Mesendoderm (in vitro differentiated cells): Measurements from ENCODE around the gene RTP1.
"Not testable (repeated sequence)": the region's sequence is repeated elsewhere in the genome, so short reads cannot be mapped to it uniquely, and the experiment has no call there.

Experiments used
- DNase-seq: peaks from one replicate; pipeline ENCODE4 v3.0.0; 2013
- H2AK5ac ChIP-seq: 2 replicates; pipeline ENCODE4 v1.6.1; 2013; ENCODE audit warnings: low read length, inconsistent platforms
- H2BK120ac ChIP-seq: 2 replicates; pipeline ENCODE4 v1.6.1; 2013; ENCODE audit warnings: low read depth, mild to moderate bottlenecking, low read length, moderate library complexity, mixed read lengths
- H2BK15ac ChIP-seq: replicated peaks from 2 replicates; pipeline ENCODE4 v1.6.1; 2013; ENCODE audit warnings: low read depth, mild to moderate bottlenecking, moderate library complexity
- H2BK5ac ChIP-seq: 2 replicates; pipeline ENCODE4 v1.6.1; 2013; ENCODE audit warnings: low read length, inconsistent platforms
- H3K18ac ChIP-seq: 2 replicates; pipeline ENCODE4 v1.6.1; 2013; ENCODE audit warnings: mild to moderate bottlenecking, low read length, mixed read lengths
- H3K23ac ChIP-seq: one replicate; pipeline ENCODE4 v1.6.1; 2013; ENCODE audit warnings: low read length
- H3K27ac ChIP-seq: 2 replicates; pipeline ENCODE4 v1.5.1; 2013; ENCODE audit warnings: low read depth, mild to moderate bottlenecking, inconsistent platforms, low read length, moderate library complexity
- H3K27me3 ChIP-seq: 2 replicates; pipeline ENCODE4 v1.6.1; 2013; ENCODE audit warnings: low read length, control low read depth, mild to moderate bottlenecking, inconsistent platforms; ENCODE audit not compliant: insufficient read depth, poor library complexity
- H3K36me3 ChIP-seq: 2 replicates; pipeline ENCODE4 v1.6.1; 2013; ENCODE audit warnings: low read length, inconsistent platforms; ENCODE audit not compliant: control insufficient read depth, insufficient read depth
- H3K4ac ChIP-seq: one replicate; pipeline ENCODE4 v1.6.1; 2013; ENCODE audit warnings: low read depth, mild to moderate bottlenecking, low read length, moderate library complexity
- H3K4me1 ChIP-seq: 2 replicates; pipeline ENCODE4 v1.6.1; 2013; ENCODE audit warnings: low read depth, low read length, inconsistent platforms; ENCODE audit not compliant: control insufficient read depth
- H3K4me2 ChIP-seq: 2 replicates; pipeline ENCODE4 v1.6.1; 2013; ENCODE audit warnings: low read length
- H3K4me3 ChIP-seq: 2 replicates; pipeline ENCODE4 v1.5.1; 2013; ENCODE audit warnings: mild to moderate bottlenecking, low read length
- H3K56ac ChIP-seq: one replicate; pipeline ENCODE4 v1.6.1; 2013; ENCODE audit warnings: low read length
- H3K79me1 ChIP-seq: 2 replicates; pipeline ENCODE4 v1.6.1; 2013; ENCODE audit warnings: low read length, inconsistent platforms
- H3K79me2 ChIP-seq: 2 replicates; pipeline ENCODE4 v1.6.1; 2013; ENCODE audit warnings: mild to moderate bottlenecking, low read length; ENCODE audit not compliant: control insufficient read depth, insufficient read depth
- H3K9ac ChIP-seq: 2 replicates; pipeline ENCODE4 v1.6.1; 2013; ENCODE audit warnings: low read length, inconsistent platforms
- H4K5ac ChIP-seq: one replicate; pipeline ENCODE4 v1.6.1; 2013; ENCODE audit warnings: low read length
- H4K8ac ChIP-seq: one replicate; pipeline ENCODE4 v1.6.1; 2013; ENCODE audit warnings: low read depth, mild to moderate bottlenecking, control low read depth, low read length, moderate library complexity
- WGBS: extraction: QIAGEN DNeasy Blood & Tissue Kit; methylation state at CpG from one replicate; pipeline ENCODE4 v1.1.7; 2013; ENCODE audit warnings: low lambda C conversion rate, missing lambda C conversion rate; ENCODE audit not compliant: insufficient coverage; ENCODE audit errors: extremely low coverage; 5-methylcytosine and 5-hydroxymethylcytosine counted together

RTP1 gene

GRCh38 chr3:187166750-187167149 is 30.5 kb upstream of the RTP1 start:
- Histone ChIP-seq H3K36me3 (no peaks in the 10 kb centered on the region), H3K4ac (no peak overlapping the region), H2BK120ac (no peak overlapping the region), H2BK5ac (no peak overlapping the region), H3K18ac (no peak overlapping the region), H2BK15ac (no peak overlapping the region), H3K56ac (no peak overlapping the region), H3K4me3 (no peak overlapping the region), H3K4me1 (no peaks in the 10 kb centered on the region), H3K79me1 (no peaks in the 10 kb centered on the region), H2AK5ac (no peak overlapping the region), H3K79me2 (no peaks in the 10 kb centered on the region), H4K5ac (no peak overlapping the region), H3K9ac (no peak overlapping the region), H3K4me2 (no peak overlapping the region), H3K27ac (no peak overlapping the region), H4K8ac (no peak overlapping the region), H3K27me3 (no peaks in the 10 kb centered on the region), H3K23ac (no peak overlapping the region)
- WGBS: no CpG with 5 or more reads among the region's 8 CpGs
- DNase-seq: no peak

- Histone ChIP-seq H3K36me3 (no peaks in the 10 kb centered on the region), H3K56ac (no peak overlapping the region)
Measured at GRCh38 chr3:187167777-187168176, 29.5 kb upstream of the RTP1 start.

GRCh38 chr3:187169231-187169960 is 27.9 kb upstream of the RTP1 start:
- WGBS: no CpG with 5 or more reads among the region's 2 CpGs
- H3K27me3 ChIP-seq: no peaks in the 10 kb centered on the region
- no peak for DNase-seq

More at GRCh38 chr3:187167777-187168176, 29.5 kb upstream of the RTP1 start:
- Histone ChIP-seq H2BK120ac (no peak overlapping the region), H3K18ac (no peak overlapping the region), H3K27me3 (no peaks in the 10 kb centered on the region), H2BK5ac (no peak overlapping the region), H3K23ac (no peak overlapping the region), H3K27ac (no peak overlapping the region), H2BK15ac (no peak overlapping the region), H3K79me2 (no peaks in the 10 kb centered on the region), H4K8ac (no peak overlapping the region), H3K4me3 (no peak overlapping the region), H3K79me1 (no peaks in the 10 kb centered on the region), H3K4me2 (no peak overlapping the region), H3K4ac (no peak overlapping the region), H4K5ac (no peak overlapping the region), H2AK5ac (no peak overlapping the region), H3K9ac (no peak overlapping the region), H3K4me1 (no peaks in the 10 kb centered on the region)
- DNase-seq: no peak
- no CpG with 5 or more reads among the region's 5 CpGs for WGBS

GRCh38 chr3:187170911-187171310 is 26.4 kb upstream of the RTP1 start:
- no CpG with 5 or more reads among the region's 5 CpGs for WGBS
- not testable (repeated sequence) for H2AK5ac ChIP-seq

More at GRCh38 chr3:187169231-187169960, 27.9 kb upstream of the RTP1 start:
- Histone ChIP-seq H4K5ac (no peak overlapping the region), H3K4me1 (peaks cover 3% of the 10 kb centered on the region), H3K79me2 (no peaks in the 10 kb centered on the region), H3K4me2 (no peak overlapping the region), H2BK120ac (no peak overlapping the region), H3K23ac (no peak overlapping the region), H3K4me3 (no peak overlapping the region), H3K4ac (no peak overlapping the region), H3K18ac (no peak overlapping the region), H3K79me1 (no peaks in the 10 kb centered on the region), H3K27ac (no peak overlapping the region), H3K9ac (no peak overlapping the region), H2BK5ac (no peak overlapping the region), H3K56ac (no peak overlapping the region), H2AK5ac (no peak overlapping the region), H3K36me3 (no peaks in the 10 kb centered on the region), H4K8ac (no peak overlapping the region), H2BK15ac (no peak overlapping the region)

GRCh38 chr3:187172929-187173328 is 24.4 kb upstream of the RTP1 start:
- Histone ChIP-seq H3K4ac (no peak overlapping the region), H3K4me1 (peaks cover 3% of the 10 kb centered on the region), H3K27me3 (no peaks in the 10 kb centered on the region), H4K8ac (no peak overlapping the region), H3K18ac (no peak overlapping the region), H2BK120ac (no peak overlapping the region), H2AK5ac (no peak overlapping the region), H3K9ac (no peak overlapping the region), H3K79me2 (no peaks in the 10 kb centered on the region), H3K79me1 (no peaks in the 10 kb centered on the region), H3K36me3 (no peaks in the 10 kb centered on the region), H4K5ac (no peak overlapping the region), H3K23ac (no peak overlapping the region), H3K4me3 (no peak overlapping the region), H2BK5ac (no peak overlapping the region), H2BK15ac (no peak overlapping the region), H3K56ac (no peak overlapping the region), H3K4me2 (no peak overlapping the region), H3K27ac (no peak overlapping the region)
- DNase-seq: no peak
- no CpG with 5 or more reads among the region's 2 CpGs for WGBS

More at GRCh38 chr3:187170911-187171310, 26.4 kb upstream of the RTP1 start:
- not testable (repeated sequence) for H3K27me3 ChIP-seq, H3K4me1 ChIP-seq, H3K9ac ChIP-seq, H2BK5ac ChIP-seq, H3K79me1 ChIP-seq, DNase-seq, H4K5ac ChIP-seq, H4K8ac ChIP-seq, H3K79me2 ChIP-seq, H3K18ac ChIP-seq, H3K4me3 ChIP-seq, H3K27ac ChIP-seq, H3K56ac ChIP-seq, H3K23ac ChIP-seq, H2BK120ac ChIP-seq, H2BK15ac ChIP-seq, H3K36me3 ChIP-seq, H3K4ac ChIP-seq, H3K4me2 ChIP-seq
